HG03064 (cell line): ENCODE results near the gene BIRC2.
"Not testable (repeated sequence)": the region's sequence is repeated elsewhere in the genome, so short reads cannot be mapped to it uniquely, and the experiment has no call there.

Experiments used
- ATAC-seq: cut with Tn5 transposase; IDR thresholded peaks from one replicate; pipeline ENCODE4 v1.9.1; 2021; ENCODE audit warnings: low read depth; ENCODE audit not compliant: unreplicated experiment

The BIRC2 gene

GRCh38 chr11:102322560-102322959 lies 24.5 kb upstream of the BIRC2 start:
- no peak for ATAC-seq

- no peak for ATAC-seq
Observed at GRCh38 chr11:102323542-102324251, 23.3 kb upstream of the BIRC2 start.

- no peak for ATAC-seq
Observed at GRCh38 chr11:102325088-102325487, 21.9 kb upstream of the BIRC2 start.

- no peak for ATAC-seq
Observed at GRCh38 chr11:102328748-102329147, 18.3 kb upstream of the BIRC2 start.

- ATAC-seq: no peak
Observed at GRCh38 chr11:102330231-102330630, 16.8 kb upstream of the BIRC2 start.

- ATAC-seq: no peak
Observed at GRCh38 chr11:102331341-102331740, 15.7 kb upstream of the BIRC2 start.

- no peak for ATAC-seq
Observed at GRCh38 chr11:102332611-102332994, 14.4 kb upstream of the BIRC2 start.

- no peak for ATAC-seq
Observed at GRCh38 chr11:102338479-102339010, 8.5 kb upstream of the BIRC2 start.

- not testable (repeated sequence) for ATAC-seq
Observed at GRCh38 chr11:102341311-102341710, 5.7 kb upstream of the BIRC2 start.

- ATAC-seq: peak; percentile 37
Observed at GRCh38 chr11:102341844-102342318, 5.1 kb upstream of the BIRC2 start.

- no peak for ATAC-seq
Observed at GRCh38 chr11:102343809-102344208, 3.2 kb upstream of the BIRC2 start.

GRCh38 chr11:102345904-102346303 lies 1.1 kb upstream of the BIRC2 start:
- no peak for ATAC-seq

GRCh38 chr11:102346456-102346747 lies 612 bp upstream of the BIRC2 start:
- ATAC-seq: no peak

- ATAC-seq: peak; percentile 15
Observed at GRCh38 chr11:102347462-102348370, 702 bp downstream of the BIRC2 start.

- ATAC-seq: no peak
Observed at GRCh38 chr11:102357116-102357515, 10.1 kb downstream of the BIRC2 start.

GRCh38 chr11:102359372-102359771 lies 12.4 kb downstream of the BIRC2 start:
- no peak for ATAC-seq

GRCh38 chr11:102360681-102361080 lies 13.7 kb downstream of the BIRC2 start:
- ATAC-seq: no peak

GRCh38 chr11:102361086-102362031 lies 14.3 kb downstream of the BIRC2 start:
- ATAC-seq: peak; percentile 65

- ATAC-seq: no peak
Observed at GRCh38 chr11:102364991-102365390, 18.0 kb downstream of the BIRC2 start.

GRCh38 chr11:102367364-102367763 lies 20.4 kb downstream of the BIRC2 start:
- no peak for ATAC-seq
